NCI-H69 (cell line): Measurements from ENCODE around the gene MMS19.
"Not testable (repeated sequence)": the region's sequence is repeated elsewhere in the genome, so short reads cannot be mapped to it uniquely, and the experiment has no call there.

ENCODE experiments used
- DNase-seq: peaks from one replicate; lab custom pipeline; 2025; lab: John Stamatoyannopoulos, UW

Gene MMS19

DNA sequence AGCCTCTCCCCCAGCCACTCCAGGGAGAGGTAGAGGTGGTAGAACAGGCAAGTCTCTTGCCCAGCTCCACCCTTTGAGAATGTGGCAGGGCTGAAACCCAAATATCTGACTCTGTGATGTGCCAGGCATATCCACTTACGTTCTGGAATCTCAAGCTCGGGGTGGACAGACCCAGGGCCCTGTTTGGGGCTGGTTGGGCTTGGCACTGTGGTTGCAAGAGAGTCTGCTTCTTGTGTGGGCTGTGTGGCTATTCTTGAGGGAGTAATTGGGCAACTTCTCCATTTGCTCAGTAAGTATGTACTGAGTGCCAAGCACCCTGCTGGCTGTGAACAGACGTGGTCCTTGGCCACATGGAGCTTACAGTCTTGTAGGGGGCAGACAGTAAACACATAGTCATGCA lies 5.2 kb upstream of the MMS19 start:
- DNase-seq: no peak

DNA sequence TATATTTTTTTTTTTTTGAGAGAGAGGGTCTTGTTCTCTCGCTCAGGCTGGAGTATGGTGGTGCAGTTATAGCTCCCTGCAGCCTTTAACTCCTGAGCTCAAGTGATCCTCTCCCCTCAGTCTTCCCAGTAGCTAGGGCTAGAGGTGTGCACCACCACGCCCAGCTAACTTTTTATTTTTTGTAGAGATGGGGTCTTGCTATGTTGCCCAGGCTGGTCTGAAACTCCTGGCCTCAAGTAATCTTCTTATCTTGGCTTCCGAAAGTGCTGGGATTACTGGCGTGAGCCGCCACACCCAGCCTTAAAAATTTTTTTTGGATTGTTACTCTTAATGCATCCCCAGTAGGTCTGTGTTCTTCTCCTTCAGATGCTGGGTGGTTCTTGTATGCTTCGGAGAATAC lies 4.7 kb upstream of the MMS19 start:
- no peak for DNase-seq

DNA sequence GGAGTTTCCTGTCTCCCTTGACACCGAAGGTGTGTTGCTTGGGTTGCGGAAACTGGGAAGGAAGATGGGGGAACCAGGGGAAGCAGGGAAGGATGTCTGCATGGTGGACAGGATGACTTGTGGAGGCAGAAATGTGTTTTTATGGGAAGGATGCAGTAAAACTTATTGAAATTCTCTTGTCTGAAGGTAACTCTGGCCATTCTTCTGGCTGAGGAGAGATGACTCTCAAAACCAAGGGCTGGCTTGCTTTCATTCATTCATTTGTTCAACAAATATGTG lies 2.0 kb upstream of the MMS19 start:
- DNase-seq: no peak

DNA sequence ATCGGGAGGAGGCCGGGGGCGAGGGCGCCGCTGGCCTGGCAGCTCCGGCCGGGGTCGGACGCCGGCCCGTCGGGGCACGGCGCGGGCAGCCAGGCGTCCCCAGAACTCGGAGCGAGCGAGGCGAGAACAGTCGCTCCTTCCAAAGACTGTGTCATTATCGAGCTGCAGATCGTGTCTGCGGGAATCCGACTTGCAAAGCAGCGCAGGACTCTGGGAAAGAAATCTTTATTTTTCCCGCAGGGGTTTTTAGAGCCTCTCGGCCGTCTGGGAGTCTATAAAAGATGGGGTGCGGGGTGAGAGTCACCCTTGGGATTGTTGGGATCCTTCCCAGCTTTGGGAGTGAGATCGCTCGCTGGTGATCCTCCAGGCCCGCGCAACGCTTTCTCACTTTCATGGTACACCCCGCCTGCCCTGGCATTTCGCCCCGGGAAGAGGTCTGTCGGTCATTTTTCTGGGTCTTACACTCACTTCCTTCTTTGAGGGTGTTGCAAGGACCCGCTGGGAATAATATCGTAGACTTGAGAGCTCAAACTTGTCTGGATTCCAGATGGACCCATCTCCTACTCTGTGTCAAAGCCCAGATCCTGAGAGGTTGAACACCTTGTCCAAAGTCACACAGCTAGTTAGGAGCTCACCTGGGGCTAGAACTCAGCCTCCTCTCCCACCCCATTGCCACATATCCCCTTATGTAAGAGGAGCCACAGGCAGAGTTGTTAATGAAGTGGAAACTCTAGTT lies 1.5 kb upstream of the MMS19 start:
- no peak for DNase-seq

DNA sequence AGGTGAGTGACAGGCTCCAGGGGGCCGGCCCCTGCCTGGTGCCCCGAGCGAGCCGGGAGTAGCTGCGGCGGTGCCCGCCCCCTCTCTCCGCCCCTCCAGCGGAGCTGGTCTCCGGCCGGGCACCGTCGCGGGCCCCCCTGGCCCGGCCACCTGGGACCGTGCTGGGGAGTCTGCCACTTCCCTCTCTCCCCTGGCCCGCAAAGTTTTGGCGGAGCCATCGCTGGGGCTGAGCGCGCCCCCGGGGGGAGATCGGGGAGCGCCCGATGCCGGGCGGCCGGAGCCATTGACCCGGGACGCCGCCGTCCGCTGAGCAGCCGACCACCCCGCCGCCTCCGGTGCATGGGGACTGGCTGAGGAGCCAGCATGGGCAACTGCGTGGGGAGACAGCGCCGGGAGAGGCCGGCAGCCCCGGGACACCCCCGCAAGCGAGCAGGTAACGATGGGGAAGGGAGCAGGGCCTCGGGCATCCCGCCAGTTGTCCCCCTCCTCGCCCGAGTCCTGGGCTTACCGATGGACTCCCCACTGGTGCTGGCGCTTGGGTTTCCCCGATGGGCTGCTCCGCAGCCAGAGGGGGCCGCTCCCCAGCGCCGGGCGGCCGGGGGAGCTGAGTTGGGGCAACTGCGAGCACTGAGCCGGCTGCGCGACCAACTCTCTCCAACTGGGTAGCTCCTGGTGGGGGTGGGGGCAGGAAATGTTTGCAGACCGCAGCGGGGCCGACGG lies 779 bp upstream of the MMS19 start, which contains the start of gene UBTD1:
Gene UBTD1 (plus strand): TSS at position 84 of the 720 bp plus-strand sequence. CDS start 280 bp downstream, at position 364.
- peak; percentile 32 for DNase-seq

DNA sequence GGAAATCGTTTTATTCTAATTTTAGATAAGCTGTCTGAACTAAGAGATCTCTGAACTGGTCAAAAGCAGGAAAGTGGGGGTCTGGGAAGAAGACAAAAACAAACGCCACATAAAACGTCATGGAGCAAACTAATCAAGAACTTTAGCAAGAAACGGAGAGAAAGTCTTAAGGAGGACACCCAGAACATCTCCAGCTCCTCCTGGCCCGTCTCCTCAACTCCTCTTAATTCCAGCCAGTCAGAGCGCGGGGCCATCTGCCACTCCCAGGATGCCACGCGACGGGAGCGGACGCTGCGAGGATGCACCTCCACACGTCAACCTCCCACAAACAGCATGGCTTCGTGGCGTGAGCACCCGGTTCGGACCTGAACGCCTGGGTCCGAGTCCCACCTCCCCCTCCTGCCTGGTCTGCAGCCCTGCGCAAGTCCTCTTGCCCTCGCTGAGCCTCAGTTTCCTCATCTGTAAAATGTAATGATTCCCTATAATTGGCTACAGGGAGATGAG lies 598 bp downstream of the MMS19 start:
- peak; percentile 78 for DNase-seq

DNA sequence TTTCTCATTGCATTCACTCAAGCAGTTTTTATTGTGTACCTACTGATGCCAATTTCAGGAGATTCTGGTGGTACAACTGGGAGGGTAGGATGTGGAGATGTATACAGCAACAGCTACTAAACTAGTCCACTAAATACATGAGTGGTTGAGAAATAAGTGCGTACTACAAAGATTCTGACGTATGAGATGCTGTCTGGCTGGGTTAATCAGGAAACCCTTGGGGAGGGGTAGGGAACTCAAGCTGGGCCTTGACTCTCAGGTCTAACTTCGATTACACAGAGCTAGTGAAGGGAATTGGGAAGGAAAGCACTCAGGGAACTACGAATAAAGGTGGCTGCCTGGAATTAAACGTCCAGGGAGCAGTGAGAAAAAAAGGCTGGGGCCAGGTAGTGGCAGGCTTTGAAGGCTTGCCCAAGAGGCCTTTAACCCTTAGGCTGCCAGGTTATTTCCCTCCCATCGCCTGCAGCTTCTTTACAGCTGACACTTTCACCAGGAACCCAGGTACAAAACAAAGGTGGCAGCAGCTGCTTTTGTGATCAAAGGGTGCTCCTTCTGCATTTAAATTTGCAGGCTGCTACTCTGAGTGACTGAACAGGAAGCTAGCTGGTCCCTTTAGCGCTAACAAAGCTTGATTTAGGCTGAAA lies 3.2 kb downstream of the MMS19 start:
- DNase-seq: no peak

DNA sequence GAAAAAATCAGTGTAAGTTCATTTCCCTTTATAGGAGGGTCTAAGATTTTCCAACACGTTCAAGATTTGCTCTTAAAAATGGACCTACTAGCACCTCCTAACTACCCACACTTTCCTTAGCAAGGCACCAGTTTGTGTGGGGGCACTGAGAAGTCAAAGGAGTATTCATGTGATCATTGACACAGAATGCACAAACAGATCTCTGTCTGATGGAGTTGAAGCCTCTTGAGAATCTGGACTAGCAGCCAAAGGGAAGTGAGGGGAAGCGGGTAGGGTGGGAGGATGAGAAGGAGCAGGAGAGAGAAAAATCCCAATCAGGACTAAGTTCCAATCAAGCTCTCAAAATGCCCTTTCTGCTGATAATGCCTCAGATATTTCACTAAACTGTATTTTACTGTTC lies 4.1 kb downstream of the MMS19 start:
- no peak for DNase-seq

DNA sequence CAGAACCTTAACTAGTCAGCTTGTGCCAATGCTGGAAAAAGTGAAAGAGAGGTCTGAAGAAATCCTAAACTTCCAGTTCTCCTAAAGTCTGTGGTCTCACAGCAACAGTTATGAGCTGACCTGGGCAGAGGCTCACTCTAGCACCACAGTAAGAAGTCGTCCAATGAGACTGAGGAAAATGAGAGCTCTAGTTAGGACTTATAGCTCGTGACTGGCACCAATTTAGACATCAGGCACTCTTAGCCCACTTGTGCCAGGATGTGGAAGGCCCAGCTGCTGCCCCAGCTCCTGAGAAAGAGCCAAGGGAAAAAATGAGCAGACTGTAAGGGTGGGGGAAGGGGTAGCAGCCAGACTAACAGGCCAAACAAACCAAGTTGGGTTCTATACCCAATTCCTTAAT lies 7.6 kb downstream of the MMS19 start:
- no peak for DNase-seq

DNA sequence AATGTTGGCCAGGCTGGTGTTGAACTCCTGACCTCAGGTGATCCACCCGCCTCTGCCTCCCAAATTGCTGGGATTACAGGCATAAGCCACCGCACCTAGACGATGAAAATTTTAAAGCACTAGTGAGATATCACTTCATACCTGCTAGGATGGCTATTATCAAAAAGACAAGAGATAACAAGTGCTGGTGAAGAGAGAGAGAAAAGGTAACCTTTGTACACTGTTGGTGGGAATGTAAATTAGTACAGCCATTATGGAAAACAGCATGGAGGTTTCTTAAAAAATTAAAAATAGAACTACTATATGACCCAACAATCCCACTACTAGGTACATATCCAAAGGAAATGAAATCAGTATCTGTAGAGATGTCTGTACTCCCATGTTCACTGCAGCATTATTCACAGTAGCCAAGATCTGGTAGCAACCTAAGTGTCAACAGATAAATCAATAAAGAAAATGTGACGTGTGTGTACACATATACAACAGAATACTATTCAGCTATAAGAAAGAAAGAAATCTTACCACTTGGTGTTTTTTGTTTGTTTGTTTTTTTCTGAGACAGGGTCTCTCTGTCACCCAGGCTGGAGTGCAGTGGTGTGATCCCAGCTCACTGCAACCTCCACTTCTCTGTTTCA lies 12.5 kb downstream of the MMS19 start:
- DNase-seq: no peak

DNA sequence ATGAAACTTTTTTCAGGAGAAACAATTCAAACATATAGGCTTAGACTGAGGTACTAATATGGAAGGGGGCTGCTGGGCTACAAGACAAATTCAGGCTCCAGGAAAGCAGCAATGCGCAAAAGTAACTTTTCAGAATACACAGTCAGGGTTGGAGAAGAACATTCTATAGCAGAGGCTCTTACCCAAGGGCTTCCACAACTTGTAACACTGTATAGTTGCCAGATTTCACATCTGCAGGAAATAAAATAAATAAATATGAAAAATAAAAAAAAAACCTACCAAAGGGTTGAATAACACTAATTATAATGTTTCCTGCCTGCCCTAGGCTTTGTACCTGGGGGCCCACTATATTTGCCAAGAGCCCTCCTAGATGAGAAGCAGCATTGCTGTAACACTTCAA lies 14.3 kb downstream of the MMS19 start:
- DNase-seq: no peak

DNA sequence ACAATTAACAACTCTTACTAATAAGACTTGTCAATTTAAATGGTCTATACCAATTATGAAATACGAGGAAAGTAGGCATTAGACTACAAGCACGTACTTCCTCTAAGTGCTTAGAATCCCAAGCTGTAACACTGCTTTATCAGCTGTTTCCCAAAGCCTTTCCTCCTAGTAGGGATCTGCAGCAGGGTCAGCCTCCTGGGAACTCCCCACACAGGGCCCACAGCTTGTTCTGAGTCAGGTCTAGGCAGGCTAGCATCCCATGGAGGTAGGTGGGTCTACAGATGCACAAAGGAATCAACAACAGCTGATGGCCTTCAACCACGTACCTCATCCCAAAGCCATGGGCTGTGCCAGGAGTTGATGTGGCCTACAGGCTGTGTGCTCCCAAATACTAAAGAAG lies 14.7 kb downstream of the MMS19 start:
- no peak for DNase-seq

DNA sequence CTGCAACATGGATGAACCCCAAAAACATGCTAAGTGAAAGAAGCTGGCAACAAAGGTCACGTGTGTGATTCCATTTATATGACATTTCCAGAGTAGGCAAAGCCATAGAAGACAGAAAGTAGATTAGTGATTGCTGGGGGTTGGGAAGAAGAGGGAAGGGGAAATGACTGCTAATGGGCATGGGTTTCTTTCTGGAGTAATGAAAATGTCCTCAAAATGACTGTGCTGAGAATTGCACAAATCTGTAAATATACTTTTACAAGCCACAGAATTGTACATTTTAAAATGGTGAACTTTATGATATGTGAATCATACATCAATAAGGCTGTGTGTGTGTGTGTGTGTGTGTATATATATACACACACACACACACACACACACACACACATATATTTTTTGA lies 15.8 kb downstream of the MMS19 start:
- DNase-seq: no peak

DNA sequence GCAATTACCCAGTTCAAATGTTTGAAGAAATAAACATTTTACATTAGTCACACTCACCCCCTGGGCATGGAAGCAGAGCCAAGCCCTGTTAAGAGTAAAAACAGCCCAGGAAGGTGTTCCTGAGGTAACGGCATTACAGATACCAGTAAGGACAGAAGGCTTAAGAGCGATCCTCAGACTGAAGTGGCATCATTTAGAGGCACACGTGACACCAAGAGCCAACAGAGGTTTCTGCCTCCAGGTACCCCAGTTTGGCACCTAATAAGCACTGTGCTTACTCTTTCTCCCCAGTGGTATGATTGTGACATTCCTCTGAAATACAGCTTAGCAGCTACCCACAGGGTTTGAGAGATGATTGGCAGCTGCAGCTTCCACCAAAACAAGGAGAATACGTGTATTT lies 17.2 kb downstream of the MMS19 start:
- DNase-seq: no peak

DNA sequence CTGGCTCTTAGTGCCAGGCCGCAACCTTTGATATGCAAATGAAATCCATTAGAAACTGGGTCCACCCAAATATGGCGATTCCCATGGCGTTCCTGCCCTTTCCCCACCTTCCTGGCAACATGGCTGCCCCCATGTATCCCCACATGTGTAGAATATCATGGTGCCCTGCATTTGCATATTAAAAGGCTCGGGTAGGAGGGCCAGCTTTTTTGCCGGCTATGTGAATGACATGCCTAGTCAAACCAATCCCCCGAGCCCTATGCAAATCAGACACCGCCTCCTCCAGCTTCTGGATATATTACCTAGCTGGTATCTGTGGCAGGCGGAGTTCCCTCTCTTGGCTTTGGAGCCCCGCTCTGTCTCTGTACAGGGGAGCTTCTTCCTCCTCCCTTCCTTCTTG lies 18.3 kb downstream of the MMS19 start:
- DNase-seq: no peak

DNA sequence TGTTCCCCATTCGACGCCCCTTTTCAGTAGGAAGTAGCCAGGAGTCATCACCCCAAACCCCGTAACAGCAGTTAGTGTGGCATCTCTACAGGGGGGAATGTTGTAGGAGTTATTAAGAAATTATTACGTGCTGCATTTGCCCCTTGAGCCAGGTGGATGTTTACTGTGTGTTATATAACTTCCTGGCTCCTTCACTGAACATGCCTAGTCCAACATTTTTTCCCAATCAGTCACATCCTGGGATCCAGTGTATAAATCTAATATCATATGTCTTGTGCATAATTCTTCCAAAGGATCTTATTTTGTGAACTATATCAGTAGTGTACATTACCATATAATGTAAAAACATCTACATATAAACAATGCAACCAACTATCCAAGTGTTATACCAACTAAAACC lies 18.8 kb downstream of the MMS19 start:
- DNase-seq: not testable (repeated sequence)

DNA sequence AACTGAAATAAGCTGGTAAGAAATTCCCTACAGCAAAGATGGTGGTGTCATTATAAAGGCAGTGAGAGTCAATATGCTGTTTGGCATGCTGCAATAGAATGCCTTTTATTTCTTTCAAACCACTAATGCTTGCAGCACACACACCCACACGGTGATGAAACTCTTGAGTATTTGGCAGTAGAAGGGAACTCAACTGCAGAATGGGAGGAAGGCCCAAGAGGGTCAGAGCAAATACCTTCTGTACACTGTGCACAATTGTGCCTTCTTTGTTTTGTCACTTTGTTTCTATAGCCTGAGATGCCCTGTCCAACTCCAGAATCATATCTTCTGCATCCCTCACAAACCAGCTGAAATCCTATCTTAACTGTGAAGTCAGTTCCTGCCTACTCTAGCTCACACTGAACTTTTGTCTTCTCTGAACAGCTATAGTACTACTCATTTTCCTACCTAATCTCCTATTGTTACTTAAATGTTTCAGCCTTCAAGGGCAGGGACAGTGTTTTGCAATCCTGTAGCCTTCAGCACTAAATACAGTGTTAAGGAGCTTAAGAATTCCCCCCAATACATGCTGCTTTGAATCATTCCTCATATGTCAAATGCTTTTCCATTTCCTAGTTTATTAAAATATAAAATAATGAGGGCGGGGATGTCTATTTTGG lies 22.2 kb downstream of the MMS19 start:
- no peak for DNase-seq

DNA sequence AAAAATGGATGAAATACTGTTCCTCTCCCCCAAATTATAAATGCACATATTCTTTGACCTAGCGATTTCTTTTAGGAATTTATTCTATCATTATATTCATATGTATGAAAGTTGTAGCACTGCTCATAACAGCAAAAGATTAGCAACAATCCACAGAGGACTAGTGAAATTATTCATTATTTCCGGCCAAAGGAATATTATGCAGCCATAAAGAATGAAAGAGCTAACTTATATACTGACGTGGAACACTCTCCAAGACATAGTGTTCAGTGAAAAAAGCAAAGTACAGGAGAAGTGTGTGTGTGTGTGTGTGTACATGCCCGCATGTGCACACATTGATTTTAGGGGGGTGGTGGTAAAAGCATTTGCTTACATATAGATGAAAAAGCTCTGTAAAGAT lies 23.3 kb downstream of the MMS19 start:
- DNase-seq: no peak

DNA sequence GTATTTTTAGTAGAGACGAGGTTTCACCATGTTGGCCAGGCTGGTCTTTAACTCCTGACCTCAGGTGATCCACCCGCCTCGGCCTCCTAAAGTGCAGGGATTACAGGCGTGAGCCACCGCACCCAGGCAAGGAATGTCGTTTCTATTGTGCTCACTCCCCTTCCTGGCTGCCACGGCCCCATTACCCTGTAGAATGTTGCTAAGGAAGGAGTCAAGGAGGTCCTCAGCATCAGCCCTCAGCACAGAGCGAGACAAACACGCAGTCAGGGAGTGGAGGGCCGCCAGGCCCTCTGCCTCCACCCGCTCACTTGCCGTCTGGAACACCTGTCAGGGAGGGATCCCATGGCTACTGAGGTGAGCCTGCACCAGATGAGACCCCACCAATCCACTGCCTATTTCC lies 29.4 kb downstream of the MMS19 start:
- DNase-seq: not testable (repeated sequence)

DNA sequence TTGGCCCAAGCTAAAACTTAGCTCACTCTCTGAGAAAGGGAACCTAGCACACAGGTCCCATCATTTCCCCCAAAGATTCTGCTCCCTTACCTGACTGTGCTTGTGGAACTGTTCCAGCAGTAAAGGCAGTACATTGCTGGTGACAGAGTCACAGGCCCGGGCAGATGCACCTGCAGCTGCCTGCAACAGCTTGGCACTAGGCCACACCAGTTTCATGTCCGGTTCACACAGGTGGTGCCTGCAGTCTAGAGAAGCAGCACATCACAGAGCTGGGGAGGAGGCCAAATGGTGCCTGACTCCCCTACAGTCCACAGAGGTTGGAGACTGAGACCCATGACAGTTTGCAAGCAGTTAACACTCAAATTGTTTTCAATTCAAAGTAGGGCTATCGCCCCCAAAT lies 30.1 kb downstream of the MMS19 start:
- no peak for DNase-seq

DNA sequence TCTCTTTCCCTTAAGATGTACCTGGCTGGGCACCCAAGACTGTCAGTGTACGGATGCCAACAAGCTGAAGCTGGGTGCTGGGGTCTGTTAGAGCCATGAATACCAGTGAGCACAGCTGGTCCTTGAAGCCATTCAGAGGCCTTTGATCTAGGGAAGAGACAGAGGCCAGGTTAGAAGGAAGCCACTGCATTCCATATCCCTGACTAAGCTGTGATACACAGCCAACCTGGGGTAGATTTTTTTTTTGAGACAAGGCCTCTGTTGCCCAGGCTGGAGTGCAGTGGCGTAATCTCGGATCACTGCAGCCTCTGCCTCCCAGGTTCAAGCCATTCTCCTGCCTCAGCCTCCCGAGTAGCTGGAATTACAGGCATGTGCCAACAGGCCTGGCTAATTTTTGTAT lies 31.5 kb downstream of the MMS19 start:
- DNase-seq: no peak

DNA sequence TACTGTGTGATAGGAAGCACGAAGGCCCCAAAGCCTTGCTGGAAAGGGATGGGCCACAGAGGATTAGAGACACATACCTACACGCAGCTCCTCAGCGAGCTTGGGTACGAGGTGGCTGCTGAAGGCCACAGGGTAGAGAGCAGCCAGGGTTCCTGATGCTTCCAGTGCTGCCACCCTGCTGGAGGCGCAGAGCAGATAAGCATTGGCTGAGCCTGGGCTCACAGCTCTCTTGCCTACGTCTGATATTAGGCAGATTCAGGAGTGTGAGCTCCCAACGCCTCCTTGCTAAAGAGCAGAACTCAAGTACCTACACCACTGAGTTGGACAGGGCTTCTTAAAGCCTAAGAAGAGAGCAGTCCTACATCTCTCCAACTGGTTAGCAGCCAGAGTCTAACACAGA lies 32.2 kb downstream of the MMS19 start:
- DNase-seq: no peak
